Effector memory CD4-positive, alpha-beta T cell (primary cell): ENCODE data around the gene KIF3A.

ENCODE experiments used
- DNase-seq, 3 donors: peaks; one replicate each; pipeline ENCODE4 v3.0.0-alpha.2; 2020
- H3K27ac ChIP-seq: 2 replicates; pipeline ENCODE4 v1.7.0; 2013; ENCODE audit warnings: mild to moderate bottlenecking, low read length, moderate library complexity; ENCODE audit not compliant: insufficient read depth, poor library complexity, severe bottlenecking
- H3K27me3 ChIP-seq: replicated peaks from 2 replicates; pipeline ENCODE4 v1.7.0; 2013; ENCODE audit warnings: mild to moderate bottlenecking, low read length; ENCODE audit not compliant: insufficient read depth, control insufficient read depth, poor library complexity, severe bottlenecking
- H3K36me3 ChIP-seq: 2 replicates; pipeline ENCODE4 v1.7.0; 2013; ENCODE audit warnings: mild to moderate bottlenecking, low read length, moderate library complexity; ENCODE audit not compliant: control insufficient read depth, insufficient read depth
- H3K4me1 ChIP-seq: 2 replicates; pipeline ENCODE4 v1.7.0; 2013; ENCODE audit warnings: low read length, mild to moderate bottlenecking; ENCODE audit not compliant: control insufficient read depth, insufficient read depth, poor library complexity, severe bottlenecking
- H3K4me3 ChIP-seq: 2 replicates; pipeline ENCODE4 v1.7.0; 2013; ENCODE audit warnings: low read length, low read depth, mild to moderate bottlenecking; ENCODE audit not compliant: insufficient read depth, poor library complexity, severe bottlenecking
- H3K9me3 ChIP-seq: 2 replicates; pipeline ENCODE4 v1.7.0; 2013; ENCODE audit warnings: mild to moderate bottlenecking, low read length, moderate library complexity; ENCODE audit not compliant: control insufficient read depth

KIF3A gene

DNA sequence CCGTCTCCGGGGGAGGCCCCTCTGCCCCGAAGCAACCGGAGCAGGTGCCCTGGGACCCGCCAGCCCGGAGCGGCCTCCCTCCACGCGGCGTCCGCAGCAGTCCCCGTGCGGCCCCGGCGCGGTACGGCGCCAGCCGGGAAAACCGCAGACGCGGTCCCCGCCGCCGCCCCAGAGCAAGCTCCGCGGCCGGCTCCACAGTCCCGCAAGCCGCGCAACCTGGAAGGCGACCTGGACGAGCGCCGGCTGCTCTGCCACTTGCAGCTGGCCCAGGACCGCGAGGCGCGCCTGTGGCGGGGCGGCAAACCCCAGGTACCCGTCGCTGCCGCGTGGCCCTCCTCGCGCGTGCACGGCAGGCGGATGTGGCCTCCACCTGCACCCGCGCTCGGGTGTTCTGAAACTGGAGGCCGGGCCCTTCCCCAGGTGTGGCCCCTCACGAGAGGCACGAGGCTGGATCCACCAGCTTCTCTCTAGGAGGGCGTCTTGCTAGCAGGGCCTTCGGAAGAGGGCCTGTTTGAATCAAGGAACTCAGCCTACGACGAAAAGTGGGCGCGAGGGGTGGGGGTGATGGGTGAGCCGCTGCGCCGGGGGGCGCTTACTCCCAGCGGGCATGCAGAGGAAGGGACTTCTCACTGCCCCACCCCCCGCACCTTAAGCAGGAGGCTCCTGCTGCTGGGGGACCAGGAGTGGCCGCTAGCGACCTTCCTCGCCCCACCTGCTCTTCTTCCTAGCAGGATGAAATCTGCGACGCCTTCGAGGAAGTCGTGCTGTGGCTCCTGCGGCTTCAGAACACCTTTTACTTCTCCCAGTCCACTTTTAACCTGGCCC is 10.5 kb upstream of the KIF3A start:
- peaks cover 9% of the 10 kb centered on the region for H3K36me3 ChIP-seq
- peak overlapping the region; percentile 73 for H3K27ac ChIP-seq
- H3K4me1 ChIP-seq = peaks cover 7% of the 10 kb centered on the region
- peak overlapping the region; percentile 70 for H3K4me3 ChIP-seq
- no peaks in the 10 kb centered on the region for H3K9me3 ChIP-seq
- DNase-seq = peak; percentile 29 to 36 (median 32)
- H3K27me3 ChIP-seq = no peaks in the 10 kb centered on the region

DNA sequence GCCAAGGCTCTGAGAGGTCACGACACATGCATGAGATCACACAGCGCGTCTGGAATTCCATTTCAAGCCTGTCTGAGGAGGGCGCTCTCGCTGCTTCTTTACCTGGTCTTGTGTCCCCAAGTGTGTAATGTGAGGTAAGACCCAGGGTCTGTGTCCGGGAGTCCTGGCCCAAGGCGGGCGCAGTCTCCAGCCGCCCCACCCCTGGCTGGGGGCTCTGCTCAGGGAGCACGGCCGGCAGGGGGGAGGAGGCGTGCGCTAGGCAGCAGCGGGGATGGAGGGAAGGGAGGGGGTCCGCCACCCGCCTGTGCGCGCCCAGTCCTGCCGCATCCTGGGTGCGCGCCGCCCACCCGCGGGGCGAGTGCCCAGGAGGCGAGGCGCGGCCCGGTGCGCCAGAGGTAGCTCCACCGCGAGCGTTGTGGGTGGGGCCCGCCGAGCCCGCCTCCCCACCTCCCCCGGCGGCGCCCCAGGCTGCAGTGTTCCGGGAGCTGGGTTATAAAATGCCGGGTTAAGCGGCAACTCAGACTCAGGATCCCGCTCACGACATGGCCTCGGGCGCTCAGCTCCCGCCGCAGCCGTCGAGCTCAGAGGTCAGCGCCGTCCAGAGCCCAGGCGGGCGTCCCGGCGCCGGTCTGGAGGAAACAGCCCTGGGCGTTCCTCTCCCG is 9.7 kb upstream of the KIF3A start, which contains the start of gene CCNI2:
Gene CCNI2, plus strand, starts transcription at position 473 of the 662 bp plus-strand sequence. Its CDS starts 70 bp downstream, at position 543.
- peak; percentile 51 to 62 (median 61) for DNase-seq
- peak within 1 kb of the TSS; percentile 70 for H3K4me3 ChIP-seq
- H3K4me1 ChIP-seq = peaks cover 7% of the 10 kb centered on the region
- no peaks in the 10 kb centered on the region for H3K9me3 ChIP-seq
- H3K27ac ChIP-seq = peak within 1 kb of the TSS; percentile 73
- peaks cover 3% of the 10 kb centered on the region for H3K36me3 ChIP-seq
- no peaks in the 10 kb centered on the region for H3K27me3 ChIP-seq

GRCh38 chr5:132746592-132746953 is 9.2 kb upstream of the KIF3A start:
- peaks cover 7% of the 10 kb centered on the region for H3K4me1 ChIP-seq
- no peaks in the 10 kb centered on the region for H3K9me3 ChIP-seq
- no peak for DNase-seq
- H3K27ac ChIP-seq = peak overlapping the region; percentile 73
- H3K36me3 ChIP-seq = no peaks in the 10 kb centered on the region
- no peaks in the 10 kb centered on the region for H3K27me3 ChIP-seq
- peak overlapping the region; percentile 70 for H3K4me3 ChIP-seq

- H3K36me3 ChIP-seq = no peaks in the 10 kb centered on the region
- peaks cover 7% of the 10 kb centered on the region for H3K4me1 ChIP-seq
- no peak overlapping the region for H3K4me3 ChIP-seq
- no peaks in the 10 kb centered on the region for H3K9me3 ChIP-seq
- H3K27me3 ChIP-seq = no peaks in the 10 kb centered on the region
- H3K27ac ChIP-seq = no peak overlapping the region
- DNase-seq = no peak
These were observed 7.3 kb upstream of the KIF3A start for GRCh38 chr5:132744659-132745058.

DNA sequence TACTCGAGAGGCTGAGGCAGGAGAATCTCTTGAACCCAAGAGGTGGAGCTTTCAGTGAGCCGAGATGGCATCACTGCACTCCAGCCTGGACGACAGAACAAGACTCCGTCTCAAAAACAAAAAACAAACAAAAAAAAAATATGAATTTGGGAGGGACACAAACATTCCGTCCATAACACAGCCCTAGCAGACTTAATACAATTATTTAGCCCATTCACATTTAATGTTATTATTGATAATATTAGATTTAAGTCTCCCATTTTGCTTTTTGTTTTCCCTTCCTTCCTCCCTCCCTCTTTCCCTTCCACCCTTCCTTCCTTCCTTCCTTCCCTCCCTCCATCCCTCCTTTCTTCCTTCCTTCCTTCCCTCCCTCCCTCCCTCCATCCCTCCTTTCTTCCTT is 5.3 kb upstream of the KIF3A start:
- H3K27me3 ChIP-seq = no peaks in the 10 kb centered on the region
- no peaks in the 10 kb centered on the region for H3K36me3 ChIP-seq
- no peak overlapping the region for H3K27ac ChIP-seq
- H3K4me1 ChIP-seq = peaks cover 6% of the 10 kb centered on the region
- no peak for DNase-seq
- no peak overlapping the region for H3K4me3 ChIP-seq
- no peaks in the 10 kb centered on the region for H3K9me3 ChIP-seq

DNA sequence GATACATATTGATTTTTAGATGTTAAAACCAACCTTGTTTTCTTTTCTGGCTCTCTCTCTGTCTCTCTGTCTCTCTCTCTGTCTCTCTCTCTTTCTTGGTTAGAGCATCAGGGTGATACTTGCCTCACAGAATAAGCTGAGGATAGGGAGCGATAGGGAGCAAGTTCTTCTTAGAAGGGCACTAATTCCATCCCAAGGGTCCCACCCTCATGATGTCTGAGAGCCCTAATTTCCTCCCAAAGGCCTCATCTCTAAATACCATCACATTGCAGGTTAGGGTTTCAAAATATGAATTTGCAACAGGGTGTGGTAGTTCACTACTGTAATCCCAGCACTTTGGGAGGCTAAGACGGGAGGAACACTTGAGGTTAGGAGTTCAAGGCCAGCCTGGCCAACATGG is 4.8 kb upstream of the KIF3A start:
- no peak overlapping the region for H3K4me3 ChIP-seq
- no peaks in the 10 kb centered on the region for H3K27me3 ChIP-seq
- no peak overlapping the region for H3K27ac ChIP-seq
- H3K9me3 ChIP-seq = no peaks in the 10 kb centered on the region
- H3K36me3 ChIP-seq = no peaks in the 10 kb centered on the region
- DNase-seq = no peak
- peaks cover 6% of the 10 kb centered on the region for H3K4me1 ChIP-seq

- Histone ChIP-seq H3K9me3 (no peaks in the 10 kb centered on the region), H3K27me3 (no peaks in the 10 kb centered on the region), H3K27ac (no peak overlapping the region), H3K36me3 (no peaks in the 10 kb centered on the region), H3K4me1 (peaks cover 13% of the 10 kb centered on the region), H3K4me3 (no peak overlapping the region)
- DNase-seq = no peak
These were observed 1.9 kb upstream of the KIF3A start for GRCh38 chr5:132739232-132739631.

DNA sequence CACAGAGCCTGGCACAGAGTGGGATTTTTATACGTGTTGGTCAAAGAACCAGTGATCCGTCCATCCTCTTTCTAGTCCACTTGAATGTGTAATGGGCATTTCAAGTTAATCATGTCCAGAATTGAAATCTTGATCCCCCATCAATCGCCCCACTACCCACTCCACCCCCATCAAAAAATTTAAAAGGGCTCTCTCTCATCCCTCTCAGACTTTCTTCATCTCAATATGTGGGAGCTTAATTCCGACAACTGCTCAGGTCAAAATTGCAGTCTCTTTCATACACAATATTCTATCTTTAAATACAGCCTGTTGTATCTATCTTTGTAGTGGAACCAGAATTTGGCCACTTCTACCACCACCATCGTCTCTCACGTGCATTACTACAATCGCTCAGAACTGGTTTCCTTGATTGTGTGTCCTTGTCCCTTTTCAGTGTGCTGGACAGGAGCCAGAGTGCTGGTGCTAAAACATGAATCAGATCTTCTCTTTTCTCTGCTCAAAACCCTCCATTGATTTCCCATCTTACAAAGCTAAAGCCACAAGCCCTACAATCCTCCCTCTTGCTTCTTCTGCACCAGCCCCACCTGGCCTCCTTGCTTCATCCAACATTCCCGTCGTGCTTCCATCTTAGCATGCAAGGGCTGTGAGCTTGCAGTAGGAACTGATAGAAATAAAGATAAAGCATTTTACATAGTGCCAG is 786 bp upstream of the KIF3A start:
- peak overlapping the region; percentile 88 for H3K27ac ChIP-seq
- peak overlapping the region; percentile 92 for H3K4me3 ChIP-seq
- no peaks in the 10 kb centered on the region for H3K36me3 ChIP-seq

DNA sequence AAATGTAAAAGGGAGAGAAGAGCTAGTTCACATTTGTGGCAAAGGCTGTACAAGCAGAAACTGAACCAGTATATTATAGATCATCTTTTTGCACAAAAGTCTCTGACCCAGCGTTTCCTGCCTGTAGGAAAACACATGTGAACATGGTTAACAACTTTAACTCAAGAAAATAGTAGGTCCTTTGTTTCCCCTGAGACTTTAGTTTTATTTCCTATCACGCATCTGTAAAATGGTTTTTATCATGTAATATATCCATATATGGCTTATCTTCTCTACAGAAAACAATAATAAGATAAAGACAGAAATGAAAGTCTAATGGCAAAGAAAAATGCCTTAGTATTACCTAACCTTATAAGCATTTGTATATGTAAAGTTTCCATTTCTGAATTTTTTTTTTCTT is 2.7 kb downstream of the KIF3A start:
- peaks cover 13% of the 10 kb centered on the region for H3K4me1 ChIP-seq
- H3K36me3 ChIP-seq = no peaks in the 10 kb centered on the region
- no peaks in the 10 kb centered on the region for H3K9me3 ChIP-seq
- H3K27me3 ChIP-seq = no peaks in the 10 kb centered on the region
- no peak overlapping the region for H3K27ac ChIP-seq
- no peak for DNase-seq
- H3K4me3 ChIP-seq = no peak overlapping the region

More for the DNA sequence above, 786 bp upstream of the KIF3A start:
- Histone ChIP-seq H3K9me3 (no peaks in the 10 kb centered on the region), H3K27me3 (no peaks in the 10 kb centered on the region), H3K4me1 (peaks cover 13% of the 10 kb centered on the region)
- no peak for DNase-seq
